DND-41 (cell line): ENCODE results near the gene ZNF217.
"Not testable (repeated sequence)": the region's sequence is repeated elsewhere in the genome, so short reads cannot be mapped to it uniquely, and the experiment has no call there.

Experiments used
- ATAC-seq: fragments of 200-7000 bp; cut with Tn5 transposase; 3 replicates; pipeline ENCODE4 v1.9.1; 2021; ENCODE audit warnings: low read depth; ENCODE audit not compliant: insufficient read depth
- DNase-seq: peaks from one replicate; pipeline ENCODE4 v3.0.0-alpha.2; 2020
- H2AFZ ChIP-seq: 2 replicates; pipeline ENCODE4 v1.6.0; 2012; ENCODE audit warnings: low read depth, low read length
- H3K27ac ChIP-seq: 2 replicates; pipeline ENCODE4 v1.5.1; 2012; ENCODE audit warnings: low read length, inconsistent platforms
- H3K27me3 ChIP-seq: fragments of 200-600 bp; sonication (generic); 2 replicates; pipeline ENCODE4 v1.6.0; 2012; ENCODE audit warnings: low read length, mild to moderate bottlenecking, inconsistent platforms; ENCODE audit not compliant: insufficient read depth, poor library complexity
- H3K36me3 ChIP-seq: 2 replicates; pipeline ENCODE4 v1.5.1; 2012; ENCODE audit warnings: low read length, inconsistent platforms; ENCODE audit not compliant: insufficient read depth
- H3K4me1 ChIP-seq: 2 replicates; pipeline ENCODE4 v1.5.1; 2012; ENCODE audit warnings: mild to moderate bottlenecking, low read length; ENCODE audit not compliant: insufficient read depth
- H3K4me2 ChIP-seq: 2 replicates; pipeline ENCODE4 v1.6.0; 2012; ENCODE audit warnings: mild to moderate bottlenecking, moderate library complexity, low read length, inconsistent platforms; ENCODE audit not compliant: insufficient read depth
- H3K4me3 ChIP-seq, 2 experiments: fragments of 200-600 bp in 1 of 2; shearing (Covaris generic) in 1 of 2; 2 replicates each; pipeline ENCODE4 v1.5.1; 2012 to 2016; ENCODE audit warnings: inconsistent platforms in 2 of 2, low read length in 2 of 2, mild to moderate bottlenecking in 2 of 2, low read depth in 1 of 2, moderate library complexity in 1 of 2
- H3K79me2 ChIP-seq: 2 replicates; pipeline ENCODE4 v1.6.0; 2012; ENCODE audit warnings: low read length, inconsistent platforms; ENCODE audit not compliant: insufficient read depth
- H3K9ac ChIP-seq: 2 replicates; pipeline ENCODE4 v1.6.0; 2012; ENCODE audit warnings: low read depth, mild to moderate bottlenecking, inconsistent platforms, low read length, moderate library complexity
- H3K9me3 ChIP-seq: 2 replicates; pipeline ENCODE4 v1.5.1; 2012; ENCODE audit warnings: low read length, moderate library complexity, mild to moderate bottlenecking, inconsistent platforms; ENCODE audit not compliant: insufficient read depth, severe bottlenecking
- H4K20me1 ChIP-seq: 2 replicates; pipeline ENCODE4 v1.6.0; 2012; ENCODE audit warnings: low read length; ENCODE audit not compliant: insufficient read depth
- CTCF ChIP-seq: IDR thresholded peaks from 2 replicates; pipeline ENCODE4 v1.5.1; 2012; ENCODE audit warnings: borderline replicate concordance, low read length, moderate library complexity, mild to moderate bottlenecking; ENCODE audit not compliant: poor library complexity, severe bottlenecking; ENCODE audit errors: extremely low read depth
- EZH2 ChIP-seq: IDR thresholded peaks from 3 replicates; pipeline ENCODE4 v1.6.1; 2012; ENCODE audit warnings: borderline replicate concordance, low read depth, mild to moderate bottlenecking, moderate library complexity, low read length, inconsistent platforms; ENCODE audit not compliant: severe bottlenecking

ZNF217 gene

GRCh38 chr20:53550280-53551187, 43.1 kb downstream of the ZNF217 start:
- H3K4me3 ChIP-seq, result no peak overlapping the region
- H3K4me2 ChIP-seq, result no peak overlapping the region
- no peaks in the 10 kb centered on the region for H4K20me1 ChIP-seq
- no peak overlapping the region for H3K27ac ChIP-seq
- no peak overlapping the region for H2AFZ ChIP-seq
- ATAC-seq, result no peak
- TF ChIP-seq CTCF, result no peak
- TF ChIP-seq EZH2, result no peak
- H3K9me3 ChIP-seq, result no peaks in the 10 kb centered on the region
- H3K9ac ChIP-seq, result no peak overlapping the region
- H3K27me3 ChIP-seq, result no peaks in the 10 kb centered on the region
- H3K4me1 ChIP-seq, result no peaks in the 10 kb centered on the region
- DNase-seq, result no peak
- H3K79me2 ChIP-seq, result no peaks in the 10 kb centered on the region
- H3K36me3 ChIP-seq, result no peaks in the 10 kb centered on the region

- no peak overlapping the region for H3K27ac ChIP-seq
- H3K27me3 ChIP-seq, result no peaks in the 10 kb centered on the region
- H2AFZ ChIP-seq, result no peak overlapping the region
- no peaks in the 10 kb centered on the region for H3K9me3 ChIP-seq
- no peaks in the 10 kb centered on the region for H3K36me3 ChIP-seq
- H3K79me2 ChIP-seq, result no peaks in the 10 kb centered on the region
- no peak overlapping the region for H3K4me2 ChIP-seq
- H4K20me1 ChIP-seq, result no peaks in the 10 kb centered on the region
- no peaks in the 10 kb centered on the region for H3K4me1 ChIP-seq
- ATAC-seq (peak; percentile 63), DNase-seq (peak; percentile 44)
- no peak for TF ChIP-seq EZH2
- TF ChIP-seq CTCF, result peak; percentile 88
- H3K4me3 ChIP-seq, result no peak overlapping the region
- no peak overlapping the region for H3K9ac ChIP-seq
These were observed 45.9 kb downstream of the ZNF217 start for GRCh38 chr20:53547664-53548239.

- Histone ChIP-seq H3K79me2 (no peaks in the 10 kb centered on the region), H3K9ac (no peak overlapping the region), H3K9me3 (no peaks in the 10 kb centered on the region), H2AFZ (no peak overlapping the region), H3K27ac (no peak overlapping the region), H4K20me1 (no peaks in the 10 kb centered on the region), H3K4me3 (no peak overlapping the region), H3K4me2 (no peak overlapping the region), H3K36me3 (no peaks in the 10 kb centered on the region), H3K4me1 (no peaks in the 10 kb centered on the region), H3K27me3 (no peaks in the 10 kb centered on the region)
- TF ChIP-seq EZH2 (no peak), CTCF (no peak)
- no peak for ATAC-seq
- DNase-seq, result no peak
These were observed 54.1 kb downstream of the ZNF217 start for GRCh38 chr20:53539516-53539915.

GRCh38 chr20:53536382-53536781, 57.3 kb downstream of the ZNF217 start:
- not testable (repeated sequence) for H4K20me1 ChIP-seq, H3K27ac ChIP-seq, H3K9me3 ChIP-seq, H3K36me3 ChIP-seq, H3K4me1 ChIP-seq, H2AFZ ChIP-seq, H3K27me3 ChIP-seq, H3K4me3 ChIP-seq, H3K9ac ChIP-seq, DNase-seq, ATAC-seq, H3K79me2 ChIP-seq, H3K4me2 ChIP-seq
